Lower lobe of right lung (tissue), 2 donors: ENCODE measurements around the gene EMX2. TPM values are rescaled to one million over a fixed set of nuclear protein-coding genes. Genes with fewer than 3 reads are reported as not detected.

Experiments used
- ATAC-seq, 2 donors: fragments of 200-7000 bp; cut with Tn5 transposase; one replicate each; pipeline ENCODE4 v1.9.1; 2020 to 2022; ENCODE audit warnings: mild to moderate bottlenecking in 2 of 2, moderate library complexity in 2 of 2
- DNase-seq: peaks from one replicate; pipeline ENCODE4 v3.0.0-alpha.2; 2020
- H3K27ac ChIP-seq: fragments of 200-600 bp; one replicate; pipeline ENCODE4 v1.8.0; 2022
- H3K27me3 ChIP-seq: fragments of 200-600 bp; one replicate; pipeline ENCODE4 v1.8.0; 2022; ENCODE audit warnings: low read depth
- H3K36me3 ChIP-seq: fragments of 200-600 bp; one replicate; pipeline ENCODE4 v1.8.0; 2022; ENCODE audit warnings: mild to moderate bottlenecking
- H3K4me1 ChIP-seq: fragments of 200-600 bp; one replicate; pipeline ENCODE4 v1.8.0; 2022
- H3K4me3 ChIP-seq: fragments of 200-600 bp; one replicate; pipeline ENCODE4 v1.8.0; 2022; ENCODE audit warnings: mild to moderate bottlenecking
- H3K9me3 ChIP-seq: fragments of 200-600 bp; one replicate; pipeline ENCODE4 v1.8.0; 2022
- CTCF ChIP-seq: fragments of 200-600 bp; IDR thresholded peaks from one replicate; pipeline ENCODE4 v1.8.0; 2022; ENCODE audit warnings: antibody characterized with exemption, mild to moderate bottlenecking
- intact Hi-C: fragments of 100-400 bp; cut with DNase I; formaldehyde crosslinking; loops from one replicate; pipeline ENCODE4 v1.11.0; 2022
- total RNA-seq: library from RNA; stranded (reverse); fragmentation: NEBNext Ultra II Directional; extraction: Animal tissue kit (Norgen Biotek cat#: 25700); gene quantifications from one replicate; pipeline ENCODE4 v1.2.1, GENCODE V29; 2021
- donor health status: DM: no; HTN: yes; CAD: no; lungs with severe emphysema.

Gene EMX2
- total RNA-seq, 1 donor from 2014 or later: not detected

- DNase-seq (no peak), ATAC-seq (peak in 1 of 2 donors; percentile 5)
- Histone ChIP-seq H3K27me3 (peaks cover 98% of the 10 kb centered on the region), H3K4me3 (peak overlapping the region; percentile 33), H3K9me3 (no peaks in the 10 kb centered on the region), H3K27ac (no peak overlapping the region), H3K36me3 (no peaks in the 10 kb centered on the region), H3K4me1 (peaks cover 29% of the 10 kb centered on the region)
- no peak for TF ChIP-seq CTCF
- intact Hi-C loops: no loop called here
These were observed 868 bp downstream of the EMX2 start for GRCh38 chr10:117543225-117544003.

- H3K9me3 ChIP-seq: no peaks in the 10 kb centered on the region
- DNase-seq (no peak), ATAC-seq (no peak)
- peak overlapping the region; percentile 33 for H3K4me3 ChIP-seq
- no peak for TF ChIP-seq CTCF
- peaks cover 29% of the 10 kb centered on the region for H3K4me1 ChIP-seq
- no peak overlapping the region for H3K27ac ChIP-seq
- no peaks in the 10 kb centered on the region for H3K36me3 ChIP-seq
- intact Hi-C loops: no loop called here
- peaks cover 98% of the 10 kb centered on the region for H3K27me3 ChIP-seq
These were observed 1.6 kb downstream of the EMX2 start for GRCh38 chr10:117544004-117544701.

- TF ChIP-seq CTCF: no peak
- intact Hi-C loops: no loop called here
- Histone ChIP-seq H3K36me3 (no peaks in the 10 kb centered on the region), H3K27me3 (peaks cover 98% of the 10 kb centered on the region), H3K4me3 (peak overlapping the region; percentile 33), H3K27ac (no peak overlapping the region), H3K9me3 (no peaks in the 10 kb centered on the region), H3K4me1 (peaks cover 29% of the 10 kb centered on the region)
- no peak for DNase-seq
- no peak for ATAC-seq
These were observed 2.2 kb downstream of the EMX2 start for GRCh38 chr10:117544711-117545140.

GRCh38 chr10:117545141-117546019 lies 2.8 kb downstream of the EMX2 start:
- no peak for TF ChIP-seq CTCF
- DNase-seq (no peak), ATAC-seq (peak in 1 of 2 donors; percentile 35)
- no peak overlapping the region for H3K27ac ChIP-seq
- H3K4me3 ChIP-seq: peak overlapping the region; percentile 33
- intact Hi-C loops: no loop called here
- H3K4me1 ChIP-seq: peaks cover 29% of the 10 kb centered on the region
- H3K36me3 ChIP-seq: no peaks in the 10 kb centered on the region
- no peaks in the 10 kb centered on the region for H3K9me3 ChIP-seq
- peaks cover 98% of the 10 kb centered on the region for H3K27me3 ChIP-seq

GRCh38 chr10:117546020-117546580 lies 3.6 kb downstream of the EMX2 start:
- ATAC-seq: no peak
- intact Hi-C loops: no loop called here
- Histone ChIP-seq H3K27ac (no peak overlapping the region), H3K9me3 (no peaks in the 10 kb centered on the region), H3K4me1 (peaks cover 29% of the 10 kb centered on the region), H3K36me3 (no peaks in the 10 kb centered on the region), H3K4me3 (no peak overlapping the region), H3K27me3 (peaks cover 98% of the 10 kb centered on the region)
- DNase-seq: no peak
- TF ChIP-seq CTCF: no peak
